HL-60 (cell line): ENCODE measurements around the gene KLHL24.
"Not testable (repeated sequence)": the region's sequence is repeated elsewhere in the genome, so short reads cannot be mapped to it uniquely, and the experiment has no call there.

Source experiments
- DNase-seq, 2 experiments: peaks; one replicate each; pipeline ENCODE4 v3.0.0-alpha.2; 2010 to 2020; ENCODE audit warnings: low read depth in 1 of 2, low spot score in 1 of 2
- H3K27ac ChIP-seq: fragments of 250-450 bp; sonication (Bioruptor Pico); replicated peaks from 2 replicates; pipeline ENCODE4 v1.5.1; 2020; ENCODE audit warnings: mild to moderate bottlenecking, moderate library complexity
- H3K27me3 ChIP-seq: fragments of 250-450 bp; sonication (Bioruptor Pico); 2 replicates; pipeline ENCODE4 v1.5.1; 2021; ENCODE audit warnings: mild to moderate bottlenecking, moderate library complexity; ENCODE audit not compliant: insufficient read depth, poor library complexity, severe bottlenecking
- H3K4me3 ChIP-seq: replicated peaks from 2 replicates; pipeline ENCODE4 v1.5.1; 2011; ENCODE audit warnings: mild to moderate bottlenecking, control low read depth, low read length; ENCODE audit not compliant: insufficient read depth
- GABPA ChIP-seq: IDR thresholded peaks from 2 replicates; pipeline ENCODE4 v1.6.1; 2012; ENCODE audit warnings: low read depth
- POLR2AphosphoS5 ChIP-seq: IDR thresholded peaks from 2 replicates; pipeline ENCODE4 v1.6.1; 2012; ENCODE audit warnings: low read depth
- SPI1 ChIP-seq: IDR thresholded peaks from 2 replicates; pipeline ENCODE4 v1.6.1; 2012; ENCODE audit warnings: low read depth, mild to moderate bottlenecking, borderline replicate concordance
- TF ChIP-seq, protein P1 (sequence below): IDR thresholded peaks from one replicate; pipeline ENCODE4 v1.5.1; 2011; ENCODE audit warnings: low read length, control low read depth, inconsistent platforms; ENCODE audit not compliant: insufficient read depth
- TF ChIP-seq, protein P2 (sequence below): IDR thresholded peaks from 2 replicates; pipeline ENCODE4 v1.6.1; 2012; ENCODE audit warnings: low read depth; ENCODE audit not compliant: insufficient replicate concordance

Gene KLHL24

DNA sequence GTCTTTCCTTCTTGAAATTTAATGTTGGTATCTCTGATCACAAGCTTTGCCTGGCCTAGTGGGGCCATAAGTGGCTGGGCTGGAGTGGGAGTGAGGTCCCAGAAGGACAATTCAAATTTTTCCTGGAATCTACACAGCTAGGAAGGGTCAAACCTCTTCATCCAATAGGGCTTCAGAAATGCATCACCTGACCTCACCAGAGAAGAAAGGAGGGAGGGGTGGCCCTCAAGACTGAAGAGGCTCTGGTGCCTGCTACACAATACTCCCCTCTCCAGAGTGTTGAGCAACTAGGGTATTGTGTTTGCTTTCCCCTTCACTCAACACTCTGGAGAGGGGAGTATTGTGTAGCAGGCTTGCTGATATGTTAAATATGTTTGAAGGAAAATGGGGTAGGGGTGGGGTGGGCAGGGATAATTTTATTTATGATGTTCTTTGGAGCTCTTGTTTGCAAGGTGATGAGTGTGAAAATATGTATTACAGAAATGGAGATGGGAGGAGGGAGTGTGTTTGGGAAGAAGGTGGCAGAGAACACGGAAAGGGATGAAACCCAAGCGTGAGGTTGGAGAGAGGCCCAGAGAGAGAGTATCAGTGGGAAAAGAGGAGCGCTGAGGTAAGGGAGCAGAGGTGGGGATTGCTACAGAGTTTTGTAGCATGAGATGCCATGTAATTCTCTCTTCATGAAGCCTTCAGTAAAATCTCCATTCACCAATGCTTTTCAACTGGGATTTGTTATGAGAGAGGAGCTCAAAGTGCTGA lies 5.7 kb upstream of the KLHL24 start:
- no peak overlapping the region for H3K27ac ChIP-seq
- TF ChIP-seq, protein P1, sequence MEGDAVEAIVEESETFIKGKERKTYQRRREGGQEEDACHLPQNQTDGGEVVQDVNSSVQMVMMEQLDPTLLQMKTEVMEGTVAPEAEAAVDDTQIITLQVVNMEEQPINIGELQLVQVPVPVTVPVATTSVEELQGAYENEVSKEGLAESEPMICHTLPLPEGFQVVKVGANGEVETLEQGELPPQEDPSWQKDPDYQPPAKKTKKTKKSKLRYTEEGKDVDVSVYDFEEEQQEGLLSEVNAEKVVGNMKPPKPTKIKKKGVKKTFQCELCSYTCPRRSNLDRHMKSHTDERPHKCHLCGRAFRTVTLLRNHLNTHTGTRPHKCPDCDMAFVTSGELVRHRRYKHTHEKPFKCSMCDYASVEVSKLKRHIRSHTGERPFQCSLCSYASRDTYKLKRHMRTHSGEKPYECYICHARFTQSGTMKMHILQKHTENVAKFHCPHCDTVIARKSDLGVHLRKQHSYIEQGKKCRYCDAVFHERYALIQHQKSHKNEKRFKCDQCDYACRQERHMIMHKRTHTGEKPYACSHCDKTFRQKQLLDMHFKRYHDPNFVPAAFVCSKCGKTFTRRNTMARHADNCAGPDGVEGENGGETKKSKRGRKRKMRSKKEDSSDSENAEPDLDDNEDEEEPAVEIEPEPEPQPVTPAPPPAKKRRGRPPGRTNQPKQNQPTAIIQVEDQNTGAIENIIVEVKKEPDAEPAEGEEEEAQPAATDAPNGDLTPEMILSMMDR = no peak
- TF ChIP-seq GABPA = no peak
- TF ChIP-seq, protein P2, sequence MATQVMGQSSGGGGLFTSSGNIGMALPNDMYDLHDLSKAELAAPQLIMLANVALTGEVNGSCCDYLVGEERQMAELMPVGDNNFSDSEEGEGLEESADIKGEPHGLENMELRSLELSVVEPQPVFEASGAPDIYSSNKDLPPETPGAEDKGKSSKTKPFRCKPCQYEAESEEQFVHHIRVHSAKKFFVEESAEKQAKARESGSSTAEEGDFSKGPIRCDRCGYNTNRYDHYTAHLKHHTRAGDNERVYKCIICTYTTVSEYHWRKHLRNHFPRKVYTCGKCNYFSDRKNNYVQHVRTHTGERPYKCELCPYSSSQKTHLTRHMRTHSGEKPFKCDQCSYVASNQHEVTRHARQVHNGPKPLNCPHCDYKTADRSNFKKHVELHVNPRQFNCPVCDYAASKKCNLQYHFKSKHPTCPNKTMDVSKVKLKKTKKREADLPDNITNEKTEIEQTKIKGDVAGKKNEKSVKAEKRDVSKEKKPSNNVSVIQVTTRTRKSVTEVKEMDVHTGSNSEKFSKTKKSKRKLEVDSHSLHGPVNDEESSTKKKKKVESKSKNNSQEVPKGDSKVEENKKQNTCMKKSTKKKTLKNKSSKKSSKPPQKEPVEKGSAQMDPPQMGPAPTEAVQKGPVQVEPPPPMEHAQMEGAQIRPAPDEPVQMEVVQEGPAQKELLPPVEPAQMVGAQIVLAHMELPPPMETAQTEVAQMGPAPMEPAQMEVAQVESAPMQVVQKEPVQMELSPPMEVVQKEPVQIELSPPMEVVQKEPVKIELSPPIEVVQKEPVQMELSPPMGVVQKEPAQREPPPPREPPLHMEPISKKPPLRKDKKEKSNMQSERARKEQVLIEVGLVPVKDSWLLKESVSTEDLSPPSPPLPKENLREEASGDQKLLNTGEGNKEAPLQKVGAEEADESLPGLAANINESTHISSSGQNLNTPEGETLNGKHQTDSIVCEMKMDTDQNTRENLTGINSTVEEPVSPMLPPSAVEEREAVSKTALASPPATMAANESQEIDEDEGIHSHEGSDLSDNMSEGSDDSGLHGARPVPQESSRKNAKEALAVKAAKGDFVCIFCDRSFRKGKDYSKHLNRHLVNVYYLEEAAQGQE = no peak
- no peak for TF ChIP-seq POLR2AphosphoS5
- no peak for TF ChIP-seq SPI1
- DNase-seq = no peak
- H3K4me3 ChIP-seq = no peak overlapping the region
- H3K27me3 ChIP-seq = no peaks in the 10 kb centered on the region

DNA sequence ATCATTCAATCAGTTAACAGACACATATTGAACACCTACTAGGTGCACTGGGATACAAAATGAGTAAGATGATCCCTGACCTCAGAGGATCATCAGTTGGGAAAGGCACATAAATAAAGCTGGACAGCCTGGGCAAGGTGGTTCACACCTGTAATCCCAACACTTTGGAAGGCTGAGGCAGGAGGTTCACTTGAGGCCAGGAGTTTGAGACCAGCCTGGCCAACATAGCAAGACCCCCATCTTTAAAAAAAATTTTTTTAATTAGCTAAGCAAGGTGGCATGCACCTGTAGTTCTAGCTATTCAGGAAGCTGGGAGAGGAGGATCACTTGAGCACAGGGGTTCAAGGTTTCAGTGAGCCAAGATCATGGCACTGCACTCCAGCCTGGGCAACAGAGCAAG lies 3.7 kb upstream of the KLHL24 start:
- Histone ChIP-seq H3K27ac (no peak overlapping the region), H3K4me3 (no peak overlapping the region), H3K27me3 (no peaks in the 10 kb centered on the region)
- TF ChIP-seq, protein P2 = no peak
- TF ChIP-seq GABPA (no peak), SPI1 (no peak), POLR2AphosphoS5 (no peak)
- TF ChIP-seq, protein P1 = no peak
- no peak for DNase-seq

DNA sequence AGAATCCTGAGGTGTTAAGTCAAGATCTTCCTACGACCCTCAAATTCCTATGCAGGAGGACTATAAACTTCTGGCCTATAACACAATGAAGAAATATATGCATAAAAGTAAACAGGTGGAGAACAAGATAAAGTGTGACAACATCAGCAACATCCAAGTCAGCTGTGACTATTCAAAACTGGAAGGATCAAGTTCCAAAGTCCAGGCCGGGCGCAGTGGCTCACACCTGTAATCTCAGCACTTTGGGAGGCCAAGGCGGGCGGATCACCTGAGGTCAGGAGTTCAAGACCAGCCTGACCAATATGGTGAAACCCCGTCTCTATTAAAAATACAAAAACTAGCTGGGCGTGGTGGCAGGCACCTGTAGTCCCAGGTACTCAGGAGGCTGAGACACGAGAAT lies 2.7 kb upstream of the KLHL24 start:
- not testable (repeated sequence) for H3K27ac ChIP-seq, DNase-seq, H3K4me3 ChIP-seq, H3K27me3 ChIP-seq

DNA sequence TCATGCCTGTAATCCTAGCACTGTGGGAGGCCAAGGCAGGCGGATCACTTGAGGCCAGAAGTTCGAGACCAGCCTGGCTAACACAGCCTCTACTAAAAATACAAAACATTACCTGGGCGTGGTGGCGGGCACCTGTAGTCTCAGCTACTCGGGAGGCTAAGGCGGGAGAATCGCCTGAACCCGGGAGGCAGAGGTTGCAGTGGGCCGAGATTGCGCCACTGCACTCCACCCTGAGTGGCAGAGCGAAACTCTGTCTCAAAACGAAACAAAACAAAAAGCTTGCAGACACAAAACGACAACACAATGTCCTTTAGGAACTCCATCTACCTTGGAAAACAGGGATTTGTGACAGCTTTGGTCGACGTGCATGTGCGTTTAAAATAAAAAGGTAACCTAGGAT lies 716 bp upstream of the KLHL24 start:
- TF ChIP-seq SPI1 (no peak), GABPA (no peak), POLR2AphosphoS5 (no peak)
- TF ChIP-seq, protein P2 = no peak
- TF ChIP-seq, protein P1 = no peak
- H3K4me3 ChIP-seq = no peak overlapping the region; the same call in 1 of the 2 replicates
- no peaks in the 10 kb centered on the region for H3K27me3 ChIP-seq
- no peak for DNase-seq
- H3K27ac ChIP-seq = peak overlapping the region; percentile 78; the same call in 1 of the 2 replicates
